ENCODE results near the gene GSTM4.
A peak's percentile ranks its signal among the peaks of the same experiment; 100 is the strongest.

Gene GSTM4

GRCh38 chr1:109630081-109630897 is 25.6 kb upstream of the GSTM4 start:
- no peak for DNase-seq
- Histone ChIP-seq H3K36me3 (ENCODE audit: control insufficient read depth in 1 of 2, insufficient read depth in 2 of 2, low read depth in 1 of 2, low read length in 2 of 2) (peaks cover 63 to 76% of the 10 kb centered on the region in 2 experiments), H3K4ac (ENCODE audit: low read depth in 1 of 2, low read length in 2 of 2) (no peak overlapping the region), H2BK5ac (ENCODE audit: low read depth, low read length, poor library complexity, severe bottlenecking) (no peak overlapping the region), H3K79me1 (replicated peaks; ENCODE audit: low read length, poor library complexity, severe bottlenecking) (peaks cover 40% of the 10 kb centered on the region), H3K9ac (ENCODE audit: low read length) (no peak overlapping the region), H4K91ac (ENCODE audit: low read length) (no peak overlapping the region), H3K27me3 (ENCODE audit: control insufficient read depth in 1 of 2, insufficient read depth in 1 of 2, low read length in 2 of 2) (no peaks in the 10 kb centered on the region), H4K8ac (ENCODE audit: low read length) (peak overlapping the region; percentile 1), H2BK120ac (ENCODE audit: low read depth, low read length) (no peak overlapping the region), H3K4me3 (ENCODE audit: insufficient read depth in 1 of 2, low read depth in 1 of 2, low read length in 2 of 2) (no peak overlapping the region), H3K9me3 (ENCODE audit: control insufficient read depth, low read length) (no peaks in the 10 kb centered on the region), H2BK12ac (ENCODE audit: low read length in 2 of 2) (no peak overlapping the region), H3K23ac (ENCODE audit: low read length in 2 of 2) (no peak overlapping the region), H2AFZ (ENCODE audit: low read depth, low read length) (no peak overlapping the region), H3K4me2 (ENCODE audit: low read length, poor library complexity, severe bottlenecking) (no peak overlapping the region), H3K18ac (ENCODE audit: low read depth in 1 of 2, low read length in 2 of 2) (no peak overlapping the region), H3K27ac (ENCODE audit: low read length, poor library complexity, severe bottlenecking) (no peak overlapping the region), H3K4me1 (ENCODE audit: control insufficient read depth, insufficient read depth, low read depth, low read length) (peaks cover 38% of the 10 kb centered on the region), H2AK5ac (ENCODE audit: low read length, severe bottlenecking) (no peak overlapping the region), H3K14ac (ENCODE audit: low read length in 2 of 2) (no peak overlapping the region), H2BK15ac (ENCODE audit: low read depth, poor library complexity, severe bottlenecking) (no peak overlapping the region)
- 95% methylated on average over 20 of the region's 30 CpGs for WGBS

- Histone ChIP-seq H2BK5ac (ENCODE audit: low read depth, low read length, poor library complexity, severe bottlenecking) (no peak overlapping the region), H3K4me2 (ENCODE audit: low read length, poor library complexity, severe bottlenecking) (no peak overlapping the region), H3K79me1 (replicated peaks; ENCODE audit: low read length, poor library complexity, severe bottlenecking) (peaks cover 39% of the 10 kb centered on the region), H3K4me1 (ENCODE audit: control insufficient read depth, insufficient read depth, low read depth, low read length) (peaks cover 37% of the 10 kb centered on the region), H4K8ac (ENCODE audit: low read length) (no peak overlapping the region), H2BK12ac (ENCODE audit: low read length in 2 of 2) (no peak overlapping the region), H3K9me3 (ENCODE audit: control insufficient read depth, low read length) (no peaks in the 10 kb centered on the region), H3K27ac (ENCODE audit: low read length, poor library complexity, severe bottlenecking) (no peak overlapping the region), H3K36me3 (ENCODE audit: control insufficient read depth in 1 of 2, insufficient read depth in 2 of 2, low read depth in 1 of 2, low read length in 2 of 2) (peaks cover 62 to 69% of the 10 kb centered on the region in 2 experiments), H2BK15ac (ENCODE audit: low read depth, poor library complexity, severe bottlenecking) (no peak overlapping the region), H2BK120ac (ENCODE audit: low read depth, low read length) (no peak overlapping the region), H3K23ac (ENCODE audit: low read length in 2 of 2) (no peak overlapping the region), H2AK5ac (ENCODE audit: low read length, severe bottlenecking) (no peak overlapping the region), H2AFZ (ENCODE audit: low read depth, low read length) (no peak overlapping the region), H3K27me3 (ENCODE audit: control insufficient read depth in 1 of 2, insufficient read depth in 1 of 2, low read length in 2 of 2) (no peaks in the 10 kb centered on the region), H3K18ac (ENCODE audit: low read depth in 1 of 2, low read length in 2 of 2) (no peak overlapping the region), H3K14ac (ENCODE audit: low read length in 2 of 2) (no peak overlapping the region), H3K4ac (ENCODE audit: low read depth in 1 of 2, low read length in 2 of 2) (no peak overlapping the region), H4K91ac (ENCODE audit: low read length) (no peak overlapping the region), H3K4me3 (ENCODE audit: insufficient read depth in 1 of 2, low read depth in 1 of 2, low read length in 2 of 2) (no peak overlapping the region), H3K9ac (ENCODE audit: low read length) (no peak overlapping the region)
- WGBS, result 98% methylated on average over 14 of the region's 14 CpGs
- DNase-seq, result no peak
These were observed 24.9 kb upstream of the GSTM4 start for GRCh38 chr1:109630898-109631512.

- Histone ChIP-seq H3K36me3 (ENCODE audit: control insufficient read depth in 1 of 2, insufficient read depth in 2 of 2, low read depth in 1 of 2, low read length in 2 of 2) (peaks cover 54 to 61% of the 10 kb centered on the region in 2 experiments), H3K9me3 (ENCODE audit: control insufficient read depth, low read length) (no peaks in the 10 kb centered on the region), H3K23ac (ENCODE audit: low read length in 2 of 2) (no peak overlapping the region), H4K8ac (ENCODE audit: low read length) (no peak overlapping the region), H3K4ac (ENCODE audit: low read depth in 1 of 2, low read length in 2 of 2) (no peak overlapping the region), H3K27ac (ENCODE audit: low read length, poor library complexity, severe bottlenecking) (no peak overlapping the region), H3K79me1 (replicated peaks; ENCODE audit: low read length, poor library complexity, severe bottlenecking) (peaks cover 36% of the 10 kb centered on the region), H3K14ac (ENCODE audit: low read length in 2 of 2) (no peak overlapping the region), H3K4me1 (ENCODE audit: control insufficient read depth, insufficient read depth, low read depth, low read length) (peaks cover 39% of the 10 kb centered on the region), H2BK12ac (ENCODE audit: low read length in 2 of 2) (no peak overlapping the region), H2BK15ac (ENCODE audit: low read depth, poor library complexity, severe bottlenecking) (no peak overlapping the region), H4K91ac (ENCODE audit: low read length) (no peak overlapping the region), H2BK5ac (ENCODE audit: low read depth, low read length, poor library complexity, severe bottlenecking) (no peak overlapping the region), H2AK5ac (ENCODE audit: low read length, severe bottlenecking) (no peak overlapping the region), H2AFZ (ENCODE audit: low read depth, low read length) (no peak overlapping the region), H3K9ac (ENCODE audit: low read length) (no peak overlapping the region), H3K27me3 (ENCODE audit: control insufficient read depth in 1 of 2, insufficient read depth in 1 of 2, low read length in 2 of 2) (no peaks in the 10 kb centered on the region), H3K4me3 (ENCODE audit: insufficient read depth in 1 of 2, low read depth in 1 of 2, low read length in 2 of 2) (no peak overlapping the region), H3K4me2 (ENCODE audit: low read length, poor library complexity, severe bottlenecking) (no peak overlapping the region), H2BK120ac (ENCODE audit: low read depth, low read length) (no peak overlapping the region), H3K18ac (ENCODE audit: low read depth in 1 of 2, low read length in 2 of 2) (no peak overlapping the region)
- DNase-seq, result no peak
- WGBS, result 89% methylated on average over 15 of the region's 16 CpGs
These were observed 24.1 kb upstream of the GSTM4 start for GRCh38 chr1:109631513-109632505.

Measured in mesenchymal stem cell (in vitro differentiated cells and primary cell).